NCI-H345 (cell line): Measurements from ENCODE around the gene GPC1.

Experiments used
- DNase-seq: peaks from one replicate; lab custom pipeline; 2025; lab: John Stamatoyannopoulos, UW

The GPC1 gene

DNA sequence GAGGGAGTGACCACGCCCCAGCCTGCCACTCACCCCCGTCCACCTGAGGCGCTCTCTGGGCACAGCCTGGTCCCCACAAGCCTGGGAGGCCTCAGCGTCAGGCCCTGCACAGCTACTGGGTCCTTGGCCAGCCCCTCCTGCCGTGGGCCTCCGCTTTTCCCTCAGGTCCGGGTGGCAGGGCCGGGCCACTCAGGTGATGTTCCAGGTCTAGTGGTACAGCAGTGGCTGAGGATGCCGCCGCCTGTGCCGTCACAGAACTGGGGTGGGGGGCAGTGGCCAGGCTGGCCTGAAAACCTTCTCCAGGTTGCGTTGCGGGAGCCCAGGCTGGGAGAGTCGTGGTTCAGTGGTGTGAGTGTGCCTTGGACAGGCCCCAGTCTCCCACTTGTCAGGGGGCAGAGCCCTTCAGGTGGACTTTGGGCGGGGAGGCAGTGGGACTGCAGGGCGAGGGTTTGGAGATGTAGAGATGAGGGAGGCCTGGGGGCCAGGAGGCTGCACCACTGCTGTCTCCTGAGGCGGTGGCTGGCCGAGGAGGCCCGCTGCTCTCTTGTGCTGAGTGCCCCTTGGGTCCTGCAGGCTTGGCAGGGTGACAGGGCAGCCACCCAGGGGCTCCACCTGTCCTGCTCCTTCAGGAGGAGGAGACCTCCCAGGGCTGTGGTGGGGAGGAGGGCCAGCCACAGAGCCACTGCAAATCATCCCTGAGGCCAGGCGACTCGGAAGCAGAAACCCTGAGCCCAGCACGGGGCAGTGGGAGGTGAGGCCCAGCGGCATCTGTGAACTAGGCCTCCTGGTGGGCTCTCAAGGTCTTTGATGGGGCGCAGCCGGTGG lies 7.6 kb downstream of the GPC1 start:
- no peak for DNase-seq

DNA sequence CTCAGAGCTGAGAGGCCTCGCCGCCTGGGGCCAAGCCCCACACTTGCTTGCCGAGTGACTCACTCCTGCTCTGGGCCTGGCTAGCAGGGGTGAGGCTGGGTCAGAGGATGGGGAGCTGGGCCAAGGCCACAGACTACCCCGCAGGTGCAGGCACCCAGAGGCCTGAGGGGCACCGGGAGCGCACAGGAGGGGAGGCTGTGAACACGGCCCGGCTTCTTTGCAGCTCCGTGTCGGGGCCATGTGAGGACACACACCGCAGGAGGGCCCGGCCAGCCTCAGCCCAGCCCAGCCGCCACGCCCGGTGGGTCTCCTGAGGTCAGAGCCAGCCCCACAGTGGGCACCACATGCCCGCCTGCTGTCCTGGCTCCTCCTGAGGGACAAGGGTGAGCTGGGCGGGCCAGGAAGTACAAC lies 8.4 kb downstream of the GPC1 start:
- DNase-seq = no peak

DNA sequence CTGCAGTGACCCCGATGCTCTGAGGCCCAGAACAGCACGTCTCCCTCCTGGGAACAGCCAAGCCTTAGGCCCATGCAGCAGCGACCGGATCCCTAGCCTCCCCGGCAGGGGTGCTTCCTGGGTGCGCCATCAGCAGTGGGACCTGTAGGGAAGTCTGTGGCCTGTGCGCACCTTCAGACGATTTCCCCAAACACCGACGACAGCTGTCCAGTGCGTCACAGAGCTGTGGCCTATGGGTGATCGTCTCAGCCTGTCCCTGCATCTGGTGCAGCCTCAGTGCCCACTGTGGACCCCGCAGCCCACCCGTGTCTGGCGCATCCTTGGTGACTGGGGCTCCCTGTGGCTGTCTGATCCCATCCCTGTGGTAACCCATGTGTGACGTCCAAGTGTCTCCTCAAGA lies 9.0 kb downstream of the GPC1 start:
- DNase-seq = no peak

DNA sequence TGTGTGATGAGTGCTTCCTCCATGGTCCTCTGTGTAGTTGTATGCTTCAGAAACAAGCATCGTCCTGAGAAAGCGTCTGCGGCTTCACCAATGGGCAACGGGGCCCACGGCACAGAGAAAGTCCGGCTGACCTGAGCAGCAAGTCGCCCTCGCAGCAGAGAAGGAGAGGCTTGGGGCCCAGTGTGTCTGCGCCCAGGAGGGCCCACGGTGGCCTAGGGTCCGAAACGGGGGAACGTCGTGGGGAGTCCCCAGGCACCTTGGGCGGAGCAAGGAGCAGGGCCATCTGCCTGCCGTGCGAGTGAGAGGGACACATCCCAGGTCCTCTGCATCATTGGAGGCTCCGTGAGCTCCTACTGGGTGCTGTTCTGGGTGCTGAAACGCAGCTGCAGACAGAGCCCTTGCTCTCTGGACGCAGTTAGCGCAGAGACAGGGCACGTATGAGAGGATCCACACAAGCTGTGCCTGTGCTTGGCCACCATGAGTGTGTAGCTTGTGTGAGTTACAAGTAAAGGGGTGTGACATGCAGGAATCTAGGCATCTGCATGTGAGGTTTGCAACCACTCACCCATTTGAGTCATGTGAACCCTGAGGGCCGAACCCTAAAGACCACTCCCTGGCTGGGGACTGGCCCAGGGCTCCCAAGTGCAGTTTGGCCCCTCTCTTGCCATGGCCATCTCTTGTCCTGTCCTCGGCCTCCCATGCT lies 10.6 kb downstream of the GPC1 start:
- no peak for DNase-seq

DNA sequence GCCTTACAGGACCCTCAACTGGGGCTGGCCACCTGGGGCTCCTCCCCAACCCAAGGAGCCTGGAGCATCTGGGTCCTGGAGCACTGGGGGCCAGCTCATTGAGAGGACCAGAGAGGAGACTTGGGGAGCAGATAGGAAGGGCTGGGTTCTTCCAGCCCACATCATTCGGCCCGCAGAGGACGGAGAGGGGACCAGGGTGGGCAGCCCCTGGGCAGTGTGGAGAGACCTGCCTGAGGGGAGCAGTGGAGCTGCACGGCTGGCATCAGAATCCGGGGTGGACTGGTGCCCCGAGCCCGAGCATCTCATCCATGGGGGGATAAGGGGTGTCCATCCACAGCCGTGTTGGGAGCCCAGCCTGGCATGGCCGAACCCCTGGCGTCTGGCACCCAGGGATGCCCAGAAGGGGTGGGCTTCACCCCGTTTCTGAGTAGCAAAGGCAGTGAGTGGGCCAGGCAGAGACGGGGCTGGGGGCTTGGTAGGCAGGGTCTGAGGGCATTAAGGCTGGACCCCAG lies 11.3 kb downstream of the GPC1 start:
- DNase-seq = no peak

DNA sequence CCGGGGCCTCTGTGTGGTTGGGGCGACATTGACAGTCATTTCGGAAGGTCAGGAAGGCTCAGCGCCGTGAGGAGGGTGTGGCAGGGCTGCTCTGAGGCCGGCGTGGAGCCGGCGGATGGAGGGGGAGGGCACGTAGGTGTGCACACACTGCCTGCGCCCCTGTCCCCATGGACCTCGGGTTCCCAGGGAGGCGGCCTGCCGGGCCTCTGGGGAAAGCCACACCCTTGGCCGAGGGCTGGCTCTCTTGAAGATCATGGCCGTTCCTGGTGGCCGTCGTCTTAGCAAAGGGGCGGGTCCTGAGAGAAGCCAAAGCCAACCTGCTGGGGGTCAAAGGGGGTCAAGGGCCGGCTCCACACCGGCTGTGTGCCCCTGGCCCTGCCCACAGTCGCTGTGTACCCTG lies 11.9 kb downstream of the GPC1 start:
- DNase-seq = no peak

DNA sequence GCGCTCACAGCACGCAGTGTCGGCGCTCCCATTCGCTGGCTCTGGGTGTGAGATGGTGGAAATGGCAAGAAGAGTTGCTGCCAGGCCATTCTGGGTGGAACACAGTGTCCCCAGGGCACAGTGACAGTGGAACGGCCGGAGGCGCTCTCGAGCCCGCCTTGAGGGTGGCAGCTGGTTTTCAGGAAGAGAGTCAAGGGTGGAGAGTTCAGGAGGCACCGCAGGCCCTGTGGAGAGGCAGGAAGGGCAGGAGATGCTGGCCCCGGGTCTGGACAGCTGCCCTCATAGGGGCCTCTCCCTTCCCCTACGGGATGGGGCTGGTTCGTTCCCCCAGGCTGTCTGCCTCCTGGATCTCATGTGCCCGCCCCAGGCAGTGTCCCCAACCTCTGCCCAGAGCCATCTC lies 12.5 kb downstream of the GPC1 start:
- DNase-seq = no peak

DNA sequence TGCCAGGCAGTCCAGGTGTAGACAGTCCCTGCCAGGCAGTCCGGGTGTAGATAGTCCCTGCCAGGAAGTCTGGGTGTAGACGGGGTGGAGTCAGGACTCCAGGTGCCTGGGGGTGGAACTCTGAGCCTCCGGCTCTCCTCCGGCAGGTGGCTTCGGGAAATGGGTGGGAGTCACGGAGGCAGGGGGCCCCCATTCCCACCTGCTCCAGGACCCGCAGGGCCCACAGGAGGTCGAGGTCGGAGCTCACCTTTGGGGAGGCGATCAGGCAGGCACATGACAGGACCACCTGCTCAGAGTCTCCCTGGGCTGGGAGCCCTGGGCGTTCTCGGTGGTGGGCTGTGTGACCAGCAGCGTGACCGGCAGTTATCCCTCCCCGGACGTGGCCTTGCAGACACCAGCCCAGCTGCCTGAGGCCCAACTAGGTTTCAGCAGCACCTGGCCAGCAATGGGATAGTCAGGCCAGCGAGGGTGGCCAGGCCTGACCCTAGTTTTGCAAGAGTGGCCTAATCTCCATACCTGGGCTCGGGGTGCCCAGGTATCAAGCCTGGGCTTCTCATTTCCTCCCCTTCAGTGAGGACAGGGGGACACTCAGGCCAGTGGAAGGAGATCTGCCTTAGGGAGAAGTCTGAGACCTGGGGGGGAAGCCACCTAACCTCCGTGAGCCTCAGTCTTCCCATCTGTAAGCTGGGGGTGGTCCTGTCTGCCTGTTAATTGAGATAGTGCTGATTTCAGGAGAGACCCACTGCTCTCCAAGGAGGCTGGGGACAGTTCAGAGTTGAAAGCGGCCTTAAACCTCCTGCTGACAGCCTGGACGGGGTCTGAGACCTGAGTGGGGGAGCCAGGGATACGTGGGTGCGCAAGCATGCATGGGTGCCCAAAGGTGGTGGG lies 13.2 kb downstream of the GPC1 start:
- DNase-seq = no peak

DNA sequence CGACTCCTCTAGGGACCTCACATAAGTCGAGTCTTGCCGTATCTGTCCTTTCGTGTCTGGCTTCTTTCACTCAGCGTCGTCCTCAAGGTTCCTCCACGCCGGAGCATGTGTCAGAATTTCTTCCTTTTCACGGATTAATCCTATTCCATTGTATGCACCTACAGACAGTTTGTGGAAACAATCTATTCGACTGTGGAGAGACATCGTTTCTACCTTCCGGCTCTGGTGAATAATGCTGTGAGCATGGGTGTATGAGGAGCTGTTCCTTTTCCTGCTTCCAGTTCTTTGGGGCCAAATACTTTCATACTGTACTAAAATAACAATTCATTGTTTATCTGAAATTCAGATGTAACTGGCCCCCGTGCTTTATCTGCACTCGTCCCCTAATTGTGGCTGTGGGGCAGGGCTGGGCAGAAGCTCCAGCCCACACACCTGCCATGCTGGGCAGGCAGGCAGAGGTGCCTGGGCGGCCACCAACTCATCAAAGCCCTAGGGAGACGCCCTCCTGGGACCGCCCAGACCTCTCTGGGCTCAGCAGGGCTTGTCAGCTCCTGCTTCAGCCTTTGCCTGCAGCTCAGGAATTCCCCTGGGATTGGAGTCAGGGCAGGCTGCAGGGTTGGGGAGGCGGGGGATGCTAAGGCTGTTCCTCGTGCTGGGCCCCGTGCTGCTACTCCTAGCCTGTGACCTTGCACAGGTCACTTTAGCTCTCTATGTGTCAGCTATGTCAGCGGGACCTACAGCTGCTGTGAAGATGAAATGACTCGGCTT lies 14.5 kb downstream of the GPC1 start:
- DNase-seq = peak; percentile 86

DNA sequence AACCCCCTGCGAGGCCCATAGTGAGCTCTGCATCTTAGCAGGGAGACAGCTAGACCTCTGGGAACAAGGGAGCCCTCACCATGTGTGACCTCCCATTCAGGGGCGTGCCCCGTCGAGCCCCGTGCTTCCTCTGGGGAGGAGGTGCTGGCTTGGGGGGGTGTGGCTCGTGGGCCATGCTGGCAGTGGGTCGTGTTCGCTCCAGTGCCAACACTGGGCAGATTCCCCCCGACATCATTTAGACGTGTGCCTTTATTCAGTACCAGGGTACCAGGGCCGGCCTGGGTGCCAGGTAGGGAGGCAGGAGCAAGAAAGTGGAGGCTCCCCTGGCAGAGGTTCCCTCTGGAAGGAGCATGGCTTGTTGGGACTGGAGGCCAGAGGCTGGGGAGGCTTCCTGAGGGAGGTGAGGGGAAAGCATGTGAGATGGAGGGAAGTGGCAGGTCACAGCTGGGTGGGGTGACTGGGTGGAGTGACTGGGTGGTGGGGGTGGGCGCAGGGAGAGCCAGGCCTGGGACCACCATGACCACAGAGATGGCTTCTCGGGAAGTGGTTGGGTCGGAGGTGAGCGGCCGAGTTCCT lies 15.2 kb downstream of the GPC1 start:
- DNase-seq = no peak

DNA sequence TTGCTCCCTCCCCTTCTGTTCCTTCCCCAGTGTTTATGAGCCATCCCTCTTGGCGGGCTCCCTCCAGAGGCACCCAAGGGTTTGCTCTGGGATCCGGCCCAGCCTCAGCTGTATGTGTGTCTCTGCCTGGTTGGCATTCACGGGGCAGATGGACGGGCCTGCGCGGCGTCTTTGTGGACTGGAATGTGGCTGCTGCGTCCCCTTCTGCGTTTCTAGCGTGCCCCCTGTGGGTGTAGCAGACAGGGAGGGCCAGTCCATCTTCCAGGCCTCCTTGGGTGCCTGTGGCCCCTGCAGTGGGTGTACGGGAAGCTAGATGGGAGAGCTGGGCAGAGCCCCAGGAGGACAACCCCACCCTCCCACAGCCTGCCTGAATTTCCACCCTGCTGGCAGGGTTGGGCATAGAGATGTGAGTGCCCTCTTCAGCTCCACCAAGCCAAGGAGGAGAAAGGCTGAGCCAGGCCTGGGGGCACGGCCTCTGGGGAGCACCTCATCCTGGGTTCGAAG lies 15.7 kb downstream of the GPC1 start:
- DNase-seq = peak; percentile 23

DNA sequence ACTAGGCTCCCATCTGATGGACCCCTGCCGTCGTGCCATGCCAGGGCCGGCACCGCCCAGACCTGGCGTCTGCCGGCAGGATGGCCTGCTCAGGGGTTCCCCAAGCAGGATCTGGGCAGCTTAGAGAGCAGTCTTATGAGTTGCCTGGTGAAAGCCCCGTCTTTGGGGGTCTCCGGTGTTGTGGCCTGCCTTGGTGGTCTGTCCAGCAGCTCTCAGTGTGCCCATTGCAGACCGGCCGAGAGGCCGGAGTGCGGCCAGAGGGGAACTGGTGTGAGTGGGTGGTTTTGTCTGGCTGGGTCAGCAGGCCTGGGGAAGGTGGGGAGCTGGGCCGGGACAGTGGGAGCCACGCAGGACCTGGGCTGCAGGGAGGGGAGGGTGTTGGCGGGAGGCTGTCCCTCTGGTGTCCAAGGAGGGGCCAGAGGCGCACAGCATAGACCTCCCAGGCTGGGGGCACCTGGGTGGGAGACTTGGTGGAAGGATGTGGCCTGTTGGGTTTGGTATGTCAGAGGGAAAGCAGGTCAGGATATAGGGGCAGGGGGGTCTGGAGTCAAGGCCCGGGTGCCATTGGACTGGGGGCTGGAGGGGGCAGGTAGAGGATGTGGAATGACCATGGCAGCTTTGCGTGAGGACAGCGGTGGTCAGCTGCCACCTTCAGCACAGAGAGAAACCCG lies 16.5 kb downstream of the GPC1 start:
- no peak for DNase-seq

DNA sequence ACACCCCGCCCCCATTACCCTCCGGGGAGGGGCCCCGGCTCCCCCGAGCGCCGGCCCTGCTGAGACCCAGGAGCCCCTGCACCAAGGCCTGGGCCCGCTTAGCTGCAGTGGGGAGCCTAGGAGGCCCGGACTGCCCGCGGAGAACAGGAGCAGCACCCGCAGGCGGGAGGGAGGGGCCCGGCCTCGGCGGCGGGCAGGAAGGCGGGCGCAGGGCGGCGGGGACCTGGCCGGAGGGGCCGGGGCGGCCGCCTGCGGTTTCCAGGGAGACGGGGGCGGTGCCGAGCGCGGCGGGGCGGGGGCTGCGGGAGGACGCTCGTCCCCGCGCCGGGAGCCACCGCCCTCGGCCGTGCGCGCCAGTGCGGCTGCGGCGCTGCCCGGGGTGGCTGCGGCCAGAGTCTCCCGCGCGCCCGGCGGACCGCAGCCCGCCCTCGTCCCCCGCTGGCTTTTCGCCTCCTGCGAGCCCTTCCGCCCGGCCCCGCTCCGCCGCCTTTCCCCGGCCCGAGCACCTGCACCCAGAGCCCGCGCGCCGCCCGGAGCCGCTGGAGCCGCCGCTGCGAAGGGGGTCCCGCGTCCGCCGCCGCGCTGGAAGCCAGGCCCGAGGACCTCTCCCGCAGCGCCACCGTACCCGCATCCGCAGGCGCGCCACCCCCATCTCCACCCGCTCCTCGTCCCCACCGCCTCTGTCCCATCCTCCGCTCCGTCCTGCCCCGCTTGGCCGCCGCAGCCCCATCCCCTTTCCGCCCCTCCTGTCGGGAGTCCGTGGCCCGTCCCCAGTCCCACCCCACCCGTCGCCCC lies 17.2 kb downstream of the GPC1 start:
- DNase-seq = peak; percentile 68

DNA sequence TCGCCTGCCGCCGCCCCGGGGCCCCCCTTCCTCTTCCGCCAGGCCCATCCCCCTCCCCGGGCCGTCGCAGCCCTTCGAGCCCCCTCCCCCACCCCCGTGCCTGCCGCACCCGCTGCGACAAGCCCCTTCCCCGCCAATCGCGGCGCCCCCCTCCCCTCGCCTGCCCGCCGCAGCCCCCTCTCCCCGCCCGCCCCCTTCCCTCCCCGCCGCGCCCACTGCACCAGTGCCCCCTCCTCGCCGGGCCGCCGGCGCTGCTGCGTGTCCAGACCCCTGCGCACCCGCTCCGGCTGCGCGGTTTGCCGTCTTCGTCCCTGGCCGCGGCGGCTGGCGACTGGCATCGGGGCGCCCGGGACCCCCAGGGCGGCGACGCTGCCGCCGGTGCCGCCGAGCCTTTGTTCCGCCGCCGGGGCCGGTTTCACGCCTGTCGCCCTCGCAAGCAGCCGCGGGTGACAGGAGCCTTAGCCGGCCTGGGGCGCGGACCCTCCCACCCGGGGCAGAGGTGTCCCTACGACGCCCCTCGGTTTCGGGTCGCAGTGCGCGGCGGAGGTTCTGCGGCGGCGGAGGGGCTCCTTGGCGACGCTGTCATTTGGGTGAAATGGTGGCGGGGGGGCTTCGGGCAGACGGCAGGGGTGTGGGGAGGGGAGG lies 18.1 kb downstream of the GPC1 start:
- no peak for DNase-seq

DNA sequence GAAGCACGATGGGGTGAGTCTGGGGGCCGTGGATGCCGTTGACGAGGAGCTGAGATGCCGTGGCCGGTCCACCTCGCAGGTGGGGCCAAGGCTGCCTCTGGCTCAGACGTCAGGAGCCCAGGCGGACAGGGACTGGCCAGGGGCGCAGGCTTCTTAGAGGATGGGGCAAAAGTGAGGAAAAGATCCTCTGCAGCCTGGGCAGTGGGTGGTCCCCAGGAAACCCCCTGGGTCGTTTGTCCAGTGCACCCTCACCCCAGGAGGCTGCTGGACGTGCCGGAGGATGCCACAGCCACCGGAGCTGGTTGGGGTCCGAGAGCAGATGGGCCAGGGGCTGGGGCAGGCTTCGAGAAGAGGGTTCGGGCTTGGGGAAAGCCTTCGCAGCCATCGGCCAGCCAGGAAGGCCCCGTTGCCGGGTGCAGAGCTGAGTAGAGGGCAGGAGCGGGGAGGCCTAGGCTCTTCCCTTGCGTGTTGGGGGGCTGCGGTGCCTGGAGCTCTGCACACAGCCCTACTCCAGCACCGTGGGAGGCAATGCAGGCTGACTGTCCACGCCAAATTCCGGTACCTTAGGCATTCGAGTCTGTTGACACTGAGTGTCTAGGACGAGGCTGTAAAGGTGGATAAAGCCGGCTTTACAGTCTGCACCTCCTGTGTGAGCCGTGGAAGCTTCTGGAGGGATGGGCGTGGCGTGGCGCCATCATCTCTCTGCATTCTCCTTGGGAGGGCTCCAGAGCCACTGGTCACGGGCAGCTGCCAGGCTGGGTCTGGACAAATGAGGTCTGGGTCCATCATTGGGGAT lies 18.8 kb downstream of the GPC1 start:
- no peak for DNase-seq

DNA sequence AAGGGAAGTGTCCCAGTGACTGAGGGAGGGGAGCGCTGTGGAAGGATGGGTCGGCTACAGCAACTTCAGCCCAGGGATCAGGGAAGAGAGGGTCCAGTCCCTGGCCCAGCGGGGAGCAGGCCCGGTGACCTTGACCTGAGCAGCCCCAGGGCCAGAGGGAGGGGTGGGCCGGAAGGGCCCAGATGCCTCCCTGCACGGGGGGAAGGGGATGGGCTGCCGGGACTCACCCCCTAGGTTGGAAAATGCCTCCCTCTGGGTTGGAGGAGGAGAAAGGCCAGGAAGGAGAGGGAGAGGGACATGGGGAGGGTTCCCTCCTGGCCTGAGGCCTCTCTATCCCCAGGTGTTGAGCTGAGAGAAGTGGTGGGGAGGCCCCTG lies 19.8 kb downstream of the GPC1 start:
- DNase-seq = no peak

DNA sequence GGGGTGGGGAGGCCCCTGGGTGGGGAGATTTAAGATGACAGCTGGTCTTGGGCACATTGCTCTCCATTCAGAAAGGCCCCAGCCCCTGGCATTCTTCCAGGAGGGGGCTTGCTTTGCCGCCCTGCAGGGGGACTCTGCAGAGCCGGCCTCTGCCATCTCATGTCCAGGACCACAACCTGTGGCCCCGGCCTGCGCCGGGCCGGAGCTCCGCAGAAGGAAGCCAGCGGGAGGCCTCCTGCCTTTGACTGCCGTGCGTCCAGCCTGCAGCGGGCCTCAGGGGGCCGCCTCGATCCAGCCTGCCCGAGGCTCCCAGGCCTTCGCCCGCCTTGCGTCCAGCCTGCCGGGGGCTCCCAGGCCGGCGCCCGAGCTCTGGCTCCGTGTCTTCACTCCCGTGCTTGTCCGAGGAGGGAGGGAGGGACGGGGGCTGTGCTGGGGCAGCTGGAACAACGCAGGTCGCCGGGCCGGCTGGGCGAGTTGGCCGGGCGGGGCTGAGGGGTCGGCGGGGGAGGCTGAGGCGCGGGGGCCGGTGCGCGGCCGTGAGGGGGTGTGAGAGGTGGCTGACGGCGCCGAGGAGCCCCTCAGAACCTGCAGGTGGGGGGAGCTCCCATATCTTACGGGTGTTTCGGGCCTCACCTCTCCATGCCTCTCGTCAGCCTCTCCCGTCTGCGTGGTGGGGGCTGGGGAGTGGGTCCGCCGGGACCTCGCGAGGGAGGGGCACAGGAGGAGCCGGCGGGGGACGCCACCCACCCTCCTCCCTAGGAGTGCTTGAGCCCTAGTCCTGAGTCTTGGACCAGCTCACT lies 20.4 kb downstream of the GPC1 start:
- no peak for DNase-seq
